Fibroblast of mammary gland (primary cell): ENCODE data around the gene PCED1B.
A peak's percentile ranks its signal among the peaks of the same experiment; 100 is the strongest.

ENCODE experiments used
- DNase-seq: peaks from one replicate; pipeline ENCODE4 v3.0.0-alpha.2; 2010; ENCODE audit warnings: low read depth
- H3K4me3 ChIP-seq: 2 replicates; pipeline ENCODE4 v1.5.1; 2011; ENCODE audit warnings: low read depth, mild to moderate bottlenecking, low read length, moderate library complexity; ENCODE audit not compliant: control insufficient read depth
- TF ChIP-seq, protein P1 (sequence below): conservative IDR thresholded peaks from 2 replicates; pipeline ENCODE4 v1.5.1; 2011; ENCODE audit warnings: low read depth, low read length, inconsistent platforms; ENCODE audit not compliant: control insufficient read depth, insufficient read depth

The PCED1B gene

DNA sequence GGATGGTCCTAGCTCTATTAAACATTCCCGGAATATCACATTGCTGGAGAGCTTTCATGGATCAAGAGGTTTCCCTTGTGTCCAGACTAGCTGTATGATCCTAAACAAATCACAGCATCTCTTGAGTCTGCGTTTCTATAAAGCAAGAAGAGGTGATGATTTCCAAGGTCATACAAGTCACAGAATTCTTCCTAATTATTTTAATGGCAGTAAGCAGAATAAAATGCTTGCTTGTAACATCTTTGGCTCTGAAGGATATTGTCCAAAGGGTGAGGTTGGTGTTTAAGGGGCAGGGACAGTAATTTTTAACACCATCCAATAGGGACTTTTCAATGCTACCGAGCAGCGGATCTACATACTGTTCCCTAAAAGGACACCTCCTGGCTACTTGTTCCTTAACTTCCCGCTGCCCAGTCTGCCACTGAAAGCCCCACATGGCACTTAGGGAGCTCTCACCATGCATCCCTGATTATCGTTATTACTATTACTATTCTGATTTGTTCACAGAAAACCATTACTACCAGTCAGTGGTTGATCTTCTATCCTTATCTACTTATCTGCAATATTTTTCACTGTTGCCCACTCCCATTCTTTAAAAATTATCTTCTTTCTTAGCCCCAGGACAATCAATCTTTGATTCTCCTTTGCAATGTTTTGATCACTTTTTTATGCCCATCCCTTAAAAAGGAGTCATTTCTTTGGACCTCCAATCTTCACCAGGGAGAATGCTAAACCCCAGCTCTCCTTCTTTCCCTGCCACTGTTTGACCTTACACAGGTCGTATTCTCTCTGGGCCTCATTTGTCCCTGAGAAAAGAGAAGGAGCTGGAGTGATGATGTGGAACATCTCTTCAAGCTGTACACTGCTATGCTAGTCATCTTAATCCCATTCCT is 4.0 kb upstream of the PCED1B start:
- no peak for DNase-seq
- H3K4me3 ChIP-seq: no peak overlapping the region
- TF ChIP-seq, protein P1, sequence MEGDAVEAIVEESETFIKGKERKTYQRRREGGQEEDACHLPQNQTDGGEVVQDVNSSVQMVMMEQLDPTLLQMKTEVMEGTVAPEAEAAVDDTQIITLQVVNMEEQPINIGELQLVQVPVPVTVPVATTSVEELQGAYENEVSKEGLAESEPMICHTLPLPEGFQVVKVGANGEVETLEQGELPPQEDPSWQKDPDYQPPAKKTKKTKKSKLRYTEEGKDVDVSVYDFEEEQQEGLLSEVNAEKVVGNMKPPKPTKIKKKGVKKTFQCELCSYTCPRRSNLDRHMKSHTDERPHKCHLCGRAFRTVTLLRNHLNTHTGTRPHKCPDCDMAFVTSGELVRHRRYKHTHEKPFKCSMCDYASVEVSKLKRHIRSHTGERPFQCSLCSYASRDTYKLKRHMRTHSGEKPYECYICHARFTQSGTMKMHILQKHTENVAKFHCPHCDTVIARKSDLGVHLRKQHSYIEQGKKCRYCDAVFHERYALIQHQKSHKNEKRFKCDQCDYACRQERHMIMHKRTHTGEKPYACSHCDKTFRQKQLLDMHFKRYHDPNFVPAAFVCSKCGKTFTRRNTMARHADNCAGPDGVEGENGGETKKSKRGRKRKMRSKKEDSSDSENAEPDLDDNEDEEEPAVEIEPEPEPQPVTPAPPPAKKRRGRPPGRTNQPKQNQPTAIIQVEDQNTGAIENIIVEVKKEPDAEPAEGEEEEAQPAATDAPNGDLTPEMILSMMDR: no peak

DNA sequence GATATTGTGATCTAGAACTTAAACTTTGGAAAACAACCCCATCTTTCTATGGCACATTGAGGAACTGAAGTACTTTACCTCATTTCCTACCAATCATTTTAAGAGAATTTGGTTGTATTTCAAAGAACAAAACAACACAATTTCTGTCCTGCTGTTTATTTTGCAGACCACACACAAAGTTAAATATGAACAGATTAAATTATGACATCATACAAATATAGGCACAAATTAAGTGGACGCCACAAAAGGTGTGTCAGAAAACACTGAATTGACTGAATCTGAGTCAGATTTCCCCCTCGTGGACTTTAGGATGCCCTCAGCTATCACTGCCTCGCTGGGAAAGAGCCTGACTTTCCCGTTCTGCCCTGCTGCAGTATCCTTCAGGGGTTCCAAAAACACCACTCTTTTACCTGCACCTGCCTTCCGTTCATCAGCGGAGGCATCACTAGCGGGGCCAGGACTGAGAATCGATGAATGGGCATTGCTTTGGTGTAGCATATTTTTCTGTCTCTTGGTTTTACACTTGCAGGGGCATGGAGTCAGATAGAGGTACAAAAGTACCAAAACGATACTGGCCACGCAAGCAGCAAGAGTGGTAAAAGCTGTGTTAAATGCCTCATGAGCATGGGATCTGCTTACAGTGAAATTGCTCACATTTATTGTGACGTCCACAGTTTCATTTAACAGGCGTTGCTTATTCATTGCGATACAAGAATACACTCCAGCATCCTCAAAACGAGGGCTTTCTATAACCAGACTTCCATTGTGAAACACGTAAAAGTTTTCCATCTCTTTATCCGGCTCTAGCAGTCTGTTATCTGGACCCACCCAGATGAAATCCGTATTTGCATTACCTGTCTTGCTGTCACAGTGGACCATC is 2.0 kb upstream of the PCED1B start:
- H3K4me3 ChIP-seq: no peak overlapping the region
- TF ChIP-seq, protein P1: no peak
- no peak for DNase-seq

DNA sequence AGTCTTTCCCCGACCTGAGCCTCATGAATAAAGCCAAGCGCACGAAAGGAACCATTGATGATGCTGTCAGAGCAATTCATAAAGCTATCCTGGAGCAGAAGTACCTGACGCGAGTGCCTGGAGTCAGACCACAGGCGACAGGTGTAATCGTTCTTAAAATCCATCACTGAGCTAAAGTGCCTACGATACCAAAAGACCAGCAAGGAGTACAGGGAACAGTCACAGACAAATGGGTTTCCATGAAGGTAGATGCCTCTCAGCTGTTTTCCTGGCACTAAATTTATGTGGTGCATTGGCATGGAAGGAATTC is 1.4 kb upstream of the PCED1B start:
- no peak overlapping the region for H3K4me3 ChIP-seq

DNA sequence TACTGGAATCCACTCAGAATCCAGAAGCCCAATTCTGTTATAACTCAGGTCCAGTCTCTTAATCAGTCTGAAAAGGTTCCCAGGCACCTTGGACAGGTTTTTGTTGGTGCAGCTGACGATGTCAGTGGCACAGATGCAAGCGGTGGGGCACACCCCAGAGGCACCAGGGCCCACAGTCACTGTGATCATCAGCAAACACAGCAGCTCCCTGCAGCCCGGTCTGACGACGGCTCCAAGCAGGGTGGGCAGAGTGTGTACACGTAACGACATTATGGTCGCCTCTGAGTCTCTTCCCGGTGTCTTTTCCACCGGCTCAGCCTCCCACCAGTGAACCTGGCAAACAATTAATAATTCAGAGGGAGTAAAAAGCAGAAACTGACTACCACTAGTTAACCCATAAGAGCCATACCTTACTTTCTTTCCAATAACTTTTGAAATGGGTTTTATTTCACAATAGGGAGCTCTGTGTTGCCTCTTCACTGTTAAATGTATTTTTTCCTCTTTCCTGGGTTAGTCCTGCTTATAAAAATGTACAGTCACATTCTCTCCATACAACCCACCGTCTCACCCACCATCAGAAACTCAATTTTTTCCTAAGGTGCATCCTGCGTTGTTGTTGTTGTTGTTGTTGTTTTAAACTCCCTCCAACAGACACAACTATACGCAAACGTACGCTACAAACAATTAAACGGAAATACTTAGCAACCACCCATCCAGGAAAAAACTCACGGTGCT is 521 bp upstream of the PCED1B start:
- TF ChIP-seq, protein P1: no peak

More for the DNA sequence above, 1.4 kb upstream of the PCED1B start:
- TF ChIP-seq, protein P1: no peak
- no peak for DNase-seq

DNA sequence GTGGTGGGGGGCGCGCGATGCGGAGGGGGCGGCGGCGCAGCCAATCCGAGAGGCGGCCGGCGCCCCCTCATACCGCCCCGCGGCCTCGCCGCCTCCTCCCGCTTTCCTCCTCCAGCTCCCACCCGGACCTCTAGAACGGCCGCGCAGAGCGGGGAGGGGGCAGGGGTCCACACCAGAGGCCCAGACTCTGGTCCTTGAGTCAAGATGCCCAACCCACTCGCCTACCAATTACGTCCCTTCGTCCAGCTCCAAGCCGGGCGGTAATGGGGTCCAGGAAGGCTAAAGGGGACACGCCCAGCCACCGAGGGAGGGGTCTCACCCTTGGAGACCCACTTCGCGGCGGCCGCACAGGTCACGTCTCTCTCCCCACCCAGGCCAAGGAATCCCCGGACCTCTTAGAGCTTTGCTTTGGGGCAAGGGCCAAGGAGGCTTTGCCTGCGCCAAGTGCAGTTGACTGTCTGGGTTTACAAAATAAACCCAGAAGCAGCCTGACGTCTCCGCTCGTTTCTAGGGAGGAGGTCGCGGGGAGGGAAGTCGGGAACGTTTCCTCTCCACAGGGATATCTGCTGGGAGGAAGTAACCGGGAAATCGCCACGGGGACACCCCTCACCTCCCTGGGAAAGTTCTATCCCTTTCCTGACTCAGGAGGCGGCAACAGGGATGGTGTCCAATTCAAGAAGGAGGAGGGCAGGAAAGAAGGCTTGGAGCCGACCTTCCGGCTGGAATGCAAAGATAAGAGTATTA is 732 bp downstream of the PCED1B start:
- H3K4me3 ChIP-seq: peak overlapping the region; percentile 67
- TF ChIP-seq, protein P1: no peak
- peak; percentile 46 for DNase-seq

More for the DNA sequence above, 521 bp upstream of the PCED1B start:
- DNase-seq: no peak
- H3K4me3 ChIP-seq: peak overlapping the region; percentile 56

DNA sequence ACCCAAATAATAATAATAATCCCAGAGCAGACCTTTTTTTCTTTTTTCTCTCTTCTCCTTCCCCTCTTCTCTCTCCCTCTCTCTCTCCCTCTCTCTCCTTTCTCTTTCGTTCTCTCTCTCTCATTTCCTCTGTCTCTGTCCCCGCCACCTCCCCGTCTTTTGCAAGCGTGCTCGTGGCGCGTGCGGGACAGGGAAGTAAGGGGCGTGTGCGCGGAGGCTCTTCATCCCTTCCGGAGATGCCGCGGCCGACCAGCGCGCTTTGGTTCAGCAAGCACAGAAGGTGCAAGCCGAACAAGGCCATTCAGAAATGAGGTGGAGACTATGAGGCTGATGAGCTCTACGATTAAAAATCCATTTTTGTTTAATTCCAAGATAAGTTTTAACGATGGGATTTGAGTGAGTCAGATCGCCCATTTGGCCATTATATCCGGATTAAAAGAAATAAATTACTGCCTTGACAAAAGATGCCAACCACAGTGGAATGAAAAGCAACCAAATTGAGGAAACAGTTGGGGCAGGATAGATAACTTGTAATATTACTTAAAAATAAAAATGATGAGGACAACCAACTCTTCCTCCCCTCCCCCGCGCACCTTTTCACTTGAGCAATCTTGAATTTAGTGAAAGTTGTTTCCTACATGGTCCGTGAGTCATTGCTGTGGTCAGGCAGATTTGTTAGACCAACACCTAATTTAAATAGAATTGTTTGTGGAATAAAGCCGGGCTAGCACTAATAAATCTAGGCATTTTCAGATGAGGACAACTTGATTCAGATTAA is 1.5 kb downstream of the PCED1B start:
- TF ChIP-seq, protein P1: no peak
- peak overlapping the region; percentile 67 for H3K4me3 ChIP-seq
- DNase-seq: peak; percentile 59
